Neural progenitor cell (in vitro differentiated cells): ENCODE results near the gene WDR77. TPM values are rescaled to one million over a fixed set of nuclear protein-coding genes. Genes with fewer than 3 reads are reported as not detected.

Experiments
- DNase-seq: peaks from one replicate; pipeline ENCODE4 v3.0.0-alpha.2; 2016; ENCODE audit warnings: low spot score
- H2AFZ ChIP-seq: fragments of 200-600 bp; sonication (generic); replicated peaks from 2 replicates; pipeline ENCODE4 v1.6.1; 2016; ENCODE audit warnings: antibody characterized with exemption
- H3F3A ChIP-seq: fragments of 200-600 bp; sonication (generic); 2 replicates; pipeline ENCODE4 v1.6.1; 2016; ENCODE audit warnings: antibody characterized with exemption, low read depth
- H3K27ac ChIP-seq: fragments of 200-600 bp; sonication (generic); 2 replicates; pipeline ENCODE4 v1.5.1; 2016; ENCODE audit warnings: mild to moderate bottlenecking
- H3K27me3 ChIP-seq: fragments of 200-600 bp; sonication (generic); 2 replicates; pipeline ENCODE4 v1.6.1; 2016; ENCODE audit warnings: mild to moderate bottlenecking, moderate library complexity
- H3K36me3 ChIP-seq: fragments of 200-600 bp; sonication (generic); 2 replicates; pipeline ENCODE4 v1.5.1; 2016
- H3K4me1 ChIP-seq: fragments of 200-600 bp; sonication (generic); 2 replicates; pipeline ENCODE4 v1.6.1; 2016; ENCODE audit warnings: mixed run types
- H3K4me2 ChIP-seq: fragments of 200-600 bp; sonication (generic); 2 replicates; pipeline ENCODE4 v1.6.1; 2016
- H3K4me3 ChIP-seq: fragments of 200-600 bp; sonication (generic); 2 replicates; pipeline ENCODE4 v1.5.1; 2016
- H3K79me2 ChIP-seq: fragments of 200-600 bp; sonication (generic); 2 replicates; pipeline ENCODE4 v1.6.1; 2016; ENCODE audit warnings: low read depth
- H3K9ac ChIP-seq: fragments of 200-600 bp; sonication (generic); 2 replicates; pipeline ENCODE4 v1.6.1; 2016
- H3K9me3 ChIP-seq: fragments of 200-600 bp; sonication (generic); 2 replicates; pipeline ENCODE4 v1.5.1; 2016; ENCODE audit warnings: low read depth
- H4K20me1 ChIP-seq: fragments of 200-600 bp; sonication (generic); 2 replicates; pipeline ENCODE4 v1.6.1; 2016; ENCODE audit warnings: low read depth
- H3K27ac Mint-ChIP-seq: 3 replicates; pipeline ENCODE4 v1.8.0; 2021; ENCODE audit warnings: mixed read lengths
- H3K27me3 Mint-ChIP-seq: 2 replicates; pipeline ENCODE4 v1.8.0; 2022; ENCODE audit warnings: low read depth, mild to moderate bottlenecking, inconsistent platforms, moderate library complexity, mixed read lengths; ENCODE audit not compliant: insufficient read depth
- H3K36me3 Mint-ChIP-seq: 3 replicates; pipeline ENCODE4 v1.8.0; 2021; ENCODE audit warnings: mixed read lengths
- H3K4me1 Mint-ChIP-seq: 3 replicates; pipeline ENCODE4 v1.8.0; 2021; ENCODE audit warnings: mixed read lengths
- H3K4me3 Mint-ChIP-seq: 3 replicates; pipeline ENCODE4 v1.8.0; 2021; ENCODE audit warnings: mild to moderate bottlenecking, moderate library complexity, mixed read lengths
- H3K9me3 Mint-ChIP-seq: 3 replicates; pipeline ENCODE4 v1.8.0; 2020; ENCODE audit warnings: mixed read lengths
- EZH2 ChIP-seq: fragments of 200-600 bp; sonication (generic); IDR thresholded peaks from 2 replicates; pipeline ENCODE4 v1.6.1; 2017; ENCODE audit warnings: antibody characterized with exemption, mild to moderate bottlenecking, moderate library complexity
- EZH2phosphoT487 ChIP-seq: fragments of 200-600 bp; sonication (generic); IDR thresholded peaks from 2 replicates; pipeline ENCODE4 v1.6.1; 2017; ENCODE audit warnings: antibody characterized with exemption
- small RNA-seq: library from RNA; depleted of rRNA; stranded (forward); fragments of <200 nt; gene quantifications from one replicate; pipeline ENCODE3, GENCODE V24; 2015
- total RNA-seq: library from RNA; depleted of rRNA; stranded (reverse); fragments of >200 nt; gene quantifications from 2 replicates; pipeline ENCODE4 v1.2.3, GENCODE V29; 2015; ENCODE audit warnings: low replicate concordance
- TF ChIP-seq, protein P1 (sequence below): fragments of 200-600 bp; sonication (generic); IDR thresholded peaks from 2 replicates; pipeline ENCODE4 v1.5.1; 2017; ENCODE audit warnings: antibody characterized with exemption, mild to moderate bottlenecking

The WDR77 gene
- total RNA-seq, 1 donor from 2014 or later: 73.3 TPM

DNA sequence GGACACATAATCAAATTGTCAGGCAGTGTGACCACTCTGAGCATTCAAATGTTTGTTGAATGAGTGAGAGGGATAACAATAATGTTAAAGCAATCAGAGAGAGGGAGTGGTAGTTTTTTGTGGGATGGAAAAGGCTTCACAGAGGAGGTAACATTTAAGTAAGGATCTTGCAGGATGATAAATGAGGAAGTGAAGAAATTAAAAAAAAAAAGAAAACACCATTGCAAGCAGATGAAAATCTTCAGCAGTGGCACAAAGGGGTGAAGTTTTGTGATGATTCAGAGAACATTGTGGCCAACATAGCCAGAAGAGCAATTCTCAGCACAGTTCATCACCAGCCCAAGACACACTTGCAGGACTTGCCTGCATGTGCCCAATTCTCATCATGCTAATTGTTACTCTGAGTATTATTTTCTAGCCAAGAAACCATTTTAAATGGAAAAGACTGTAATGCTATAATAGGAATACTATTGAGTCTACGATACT is 56.6 kb downstream of the WDR77 start:
- Histone ChIP-seq H3K4me2 (no peak overlapping the region), H3K9me3 (no peaks in the 10 kb centered on the region), H3K4me1 (peaks cover 15% of the 10 kb centered on the region), H3K27ac (no peak overlapping the region), H3K4me3 (no peak overlapping the region), H3K27me3 (no peaks in the 10 kb centered on the region), H3K9ac (no peak overlapping the region), H4K20me1 (no peaks in the 10 kb centered on the region), H3K79me2 (no peaks in the 10 kb centered on the region), H3F3A (peaks cover 14% of the 10 kb centered on the region), H2AFZ (no peak overlapping the region), H3K36me3 (no peaks in the 10 kb centered on the region)
- no peak for DNase-seq
- Mint-ChIP-seq H3K36me3 (no peaks in the 10 kb centered on the region), H3K4me3 (no peak overlapping the region), H3K27me3 (no peaks in the 10 kb centered on the region), H3K9me3 (no peaks in the 10 kb centered on the region), H3K4me1 (no peaks in the 10 kb centered on the region), H3K27ac (no peak overlapping the region)
- TF ChIP-seq, protein P1, sequence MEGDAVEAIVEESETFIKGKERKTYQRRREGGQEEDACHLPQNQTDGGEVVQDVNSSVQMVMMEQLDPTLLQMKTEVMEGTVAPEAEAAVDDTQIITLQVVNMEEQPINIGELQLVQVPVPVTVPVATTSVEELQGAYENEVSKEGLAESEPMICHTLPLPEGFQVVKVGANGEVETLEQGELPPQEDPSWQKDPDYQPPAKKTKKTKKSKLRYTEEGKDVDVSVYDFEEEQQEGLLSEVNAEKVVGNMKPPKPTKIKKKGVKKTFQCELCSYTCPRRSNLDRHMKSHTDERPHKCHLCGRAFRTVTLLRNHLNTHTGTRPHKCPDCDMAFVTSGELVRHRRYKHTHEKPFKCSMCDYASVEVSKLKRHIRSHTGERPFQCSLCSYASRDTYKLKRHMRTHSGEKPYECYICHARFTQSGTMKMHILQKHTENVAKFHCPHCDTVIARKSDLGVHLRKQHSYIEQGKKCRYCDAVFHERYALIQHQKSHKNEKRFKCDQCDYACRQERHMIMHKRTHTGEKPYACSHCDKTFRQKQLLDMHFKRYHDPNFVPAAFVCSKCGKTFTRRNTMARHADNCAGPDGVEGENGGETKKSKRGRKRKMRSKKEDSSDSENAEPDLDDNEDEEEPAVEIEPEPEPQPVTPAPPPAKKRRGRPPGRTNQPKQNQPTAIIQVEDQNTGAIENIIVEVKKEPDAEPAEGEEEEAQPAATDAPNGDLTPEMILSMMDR: no peak
- TF ChIP-seq EZH2phosphoT487 (no peak), EZH2 (no peak)

DNA sequence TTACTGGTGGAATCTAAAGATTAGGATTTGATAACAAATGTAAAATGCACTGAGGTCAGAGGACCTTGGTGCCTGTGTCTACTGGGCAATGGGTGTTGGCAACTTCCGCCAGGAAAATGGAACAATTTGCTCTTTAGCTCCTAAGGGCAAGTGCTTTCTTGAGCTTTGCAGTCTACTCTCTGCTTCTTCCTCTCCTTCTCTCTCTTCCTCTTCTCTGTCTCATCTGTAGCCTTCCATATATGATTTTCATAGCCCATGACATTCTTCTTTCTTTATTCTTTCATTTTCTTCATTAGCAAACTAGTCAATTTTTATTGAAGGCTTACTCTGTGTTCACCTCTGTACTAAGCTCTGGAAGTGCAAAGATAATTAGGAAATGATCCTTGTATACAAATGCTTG is 57.0 kb downstream of the WDR77 start:
- no peak overlapping the region for H3K9ac ChIP-seq
- no peak overlapping the region for H2AFZ ChIP-seq
- no peaks in the 10 kb centered on the region for H3K9me3 ChIP-seq
- H3K79me2 ChIP-seq: no peaks in the 10 kb centered on the region
- H3K4me3 Mint-ChIP-seq: no peak overlapping the region
- no peaks in the 10 kb centered on the region for H4K20me1 ChIP-seq
- no peak overlapping the region for H3K27ac Mint-ChIP-seq
- no peak overlapping the region for H3K4me3 ChIP-seq
- no peaks in the 10 kb centered on the region for H3K9me3 Mint-ChIP-seq
- no peak for DNase-seq
- no peaks in the 10 kb centered on the region for H3K36me3 ChIP-seq
- no peaks in the 10 kb centered on the region for H3K27me3 Mint-ChIP-seq
- H3K27ac ChIP-seq: no peak overlapping the region
- H3F3A ChIP-seq: peaks cover 14% of the 10 kb centered on the region
- TF ChIP-seq EZH2: no peak
- no peak for TF ChIP-seq EZH2phosphoT487
- TF ChIP-seq, protein P1: no peak
- H3K27me3 ChIP-seq: no peaks in the 10 kb centered on the region
- H3K36me3 Mint-ChIP-seq: no peaks in the 10 kb centered on the region
- H3K4me1 Mint-ChIP-seq: no peaks in the 10 kb centered on the region
- no peak overlapping the region for H3K4me2 ChIP-seq
- peaks cover 15% of the 10 kb centered on the region for H3K4me1 ChIP-seq

Small RNA genes lying within 50 kb of the gene (small RNA-seq; reads per million reads assigned to genes)
- gene RF00019 (not detected), gene RNU6-792P (not detected)

Other genes starting within 250 kb of the WDR77 start
- gene DENND2D, start 248.6 kb downstream of the WDR77 start, total RNA-seq: not detected in 2 replicates
- gene CHI3L2, start 221.5 kb downstream of the WDR77 start, total RNA-seq: not detected in 2 replicates
- not detected in 2 replicates for gene CHIA, start 158.4 kb downstream of the WDR77 start, total RNA-seq
- 1.8 and 2.1 TPM in 2 replicates for gene OVGP1, start 21.5 kb downstream of the WDR77 start, total RNA-seq
- 273 and 467 TPM in 2 replicates for gene ATP5PB, start 208 bp upstream of the WDR77 start, total RNA-seq
- gene C1orf162, start 24.7 kb upstream of the WDR77 start, total RNA-seq: 0.26 and 0.93 TPM in 2 replicates
- not detected in 2 replicates for gene ADORA3, start 54.4 kb upstream of the WDR77 start, total RNA-seq
- not detected in 2 replicates for gene TMIGD3, start 54.4 kb upstream of the WDR77 start, total RNA-seq
- gene RAP1A, start 170.5 kb upstream of the WDR77 start, total RNA-seq: 10.4 and 27.5 TPM in 2 replicates